ENCODE data around the gene PSMG3.
"Not testable (repeated sequence)": the region's sequence is repeated elsewhere in the genome, so short reads cannot be mapped to it uniquely, and the experiment has no call there.

The PSMG3 gene

DNA sequence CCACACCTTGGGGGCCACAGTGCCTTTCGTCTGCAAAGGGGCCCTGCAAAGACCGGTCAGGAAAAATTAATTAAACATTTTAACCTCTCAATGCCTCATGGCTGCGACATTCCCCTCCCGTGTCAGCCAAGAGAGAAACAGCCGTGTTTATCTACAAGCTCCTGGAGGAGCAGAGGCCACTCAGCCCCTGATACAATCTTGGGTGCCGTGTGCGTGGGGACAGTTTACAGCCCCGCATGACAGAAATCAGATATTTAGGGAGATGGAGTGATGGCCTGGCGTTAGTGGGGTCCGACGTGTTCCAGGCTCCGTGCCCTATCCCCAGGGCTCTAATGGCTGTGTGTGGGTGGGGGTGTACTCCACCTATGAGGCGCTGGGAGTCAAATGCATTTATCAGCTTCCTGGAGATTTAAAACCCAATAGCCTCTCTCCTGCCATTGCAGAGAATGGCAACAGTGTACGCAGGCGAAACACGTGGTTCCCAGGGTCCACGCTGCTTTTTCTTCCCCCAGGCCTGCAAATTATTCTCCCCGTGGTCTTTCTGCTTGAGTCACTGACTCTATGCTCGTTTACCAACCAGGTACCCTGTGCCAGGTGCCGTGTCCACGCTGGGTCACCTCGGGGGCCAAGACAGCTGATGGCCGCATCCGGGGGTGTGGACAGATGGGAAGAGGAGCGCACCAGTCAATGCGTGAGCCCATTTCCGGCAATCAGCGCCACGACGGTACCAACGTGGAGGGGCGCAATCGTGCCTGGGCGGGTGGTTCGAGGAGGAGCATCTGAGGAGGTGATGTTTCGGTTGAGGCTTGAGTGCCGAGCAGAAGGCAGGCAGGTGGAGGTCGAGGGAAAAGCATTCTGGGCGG is 26.6 kb upstream of the PSMG3 start:
- DNase-seq: no peak

DNA sequence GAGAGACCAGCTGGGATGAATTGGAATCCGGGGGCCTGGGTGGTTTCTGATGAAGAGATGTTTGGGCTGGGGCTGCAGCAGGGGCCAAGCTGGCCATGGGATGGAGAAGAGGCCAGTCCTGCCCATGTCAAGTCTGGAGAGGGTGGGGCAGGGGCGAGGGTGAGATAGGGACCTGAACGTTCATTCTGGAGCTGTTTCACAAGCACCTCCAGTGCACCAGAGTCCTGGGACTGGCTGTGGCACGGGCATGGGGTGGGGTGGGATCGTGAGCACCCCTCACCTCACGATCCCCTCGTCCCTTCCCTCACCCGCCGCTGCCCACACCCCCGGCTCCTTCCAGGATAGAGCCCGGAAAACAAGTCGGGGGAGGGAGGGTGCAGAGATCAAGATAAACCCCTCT is 25.8 kb upstream of the PSMG3 start:
- DNase-seq: no peak

DNA sequence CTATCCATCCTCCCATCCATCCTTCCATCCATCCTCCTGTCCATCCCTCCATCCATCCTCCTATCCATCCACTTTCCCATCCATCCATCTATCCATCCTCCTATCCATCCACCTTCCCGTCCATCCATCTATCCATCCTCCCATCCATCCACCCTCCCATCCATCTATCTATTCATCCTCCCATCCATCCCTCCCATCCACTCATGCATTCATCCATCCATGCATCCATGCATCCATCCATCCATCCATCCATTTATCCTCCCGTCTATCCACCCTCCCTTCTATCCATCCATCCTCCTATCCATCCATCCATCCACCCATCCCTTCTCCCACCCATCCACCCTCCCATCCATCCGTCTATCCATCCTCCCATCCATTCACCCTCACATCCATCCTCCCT is 25.2 kb upstream of the PSMG3 start:
- no peak for DNase-seq

DNA sequence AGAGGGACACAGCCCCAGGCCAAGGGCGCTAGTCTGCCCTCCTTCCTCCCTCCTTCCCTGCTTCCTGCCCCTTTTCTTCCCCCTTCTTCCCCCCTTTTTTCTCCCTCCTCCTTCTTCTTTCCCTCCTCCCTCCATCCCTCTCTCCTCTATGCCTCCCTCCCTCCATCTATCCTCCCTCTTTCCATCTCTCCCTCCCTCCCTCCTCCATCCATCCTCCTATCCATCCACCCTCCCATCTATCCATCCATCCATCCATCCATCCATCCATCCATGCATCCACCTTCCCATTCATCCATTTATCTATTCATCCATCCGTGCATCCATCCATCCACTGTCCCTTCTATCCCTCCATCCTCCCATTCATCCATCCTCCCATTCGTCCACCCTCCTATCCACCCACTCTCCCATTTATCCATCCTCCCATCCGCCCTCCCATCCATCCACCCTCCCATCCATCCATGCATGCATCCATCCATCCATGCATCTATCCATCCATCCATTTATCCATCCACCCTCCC is 24.1 kb upstream of the PSMG3 start:
- no peak for DNase-seq

DNA sequence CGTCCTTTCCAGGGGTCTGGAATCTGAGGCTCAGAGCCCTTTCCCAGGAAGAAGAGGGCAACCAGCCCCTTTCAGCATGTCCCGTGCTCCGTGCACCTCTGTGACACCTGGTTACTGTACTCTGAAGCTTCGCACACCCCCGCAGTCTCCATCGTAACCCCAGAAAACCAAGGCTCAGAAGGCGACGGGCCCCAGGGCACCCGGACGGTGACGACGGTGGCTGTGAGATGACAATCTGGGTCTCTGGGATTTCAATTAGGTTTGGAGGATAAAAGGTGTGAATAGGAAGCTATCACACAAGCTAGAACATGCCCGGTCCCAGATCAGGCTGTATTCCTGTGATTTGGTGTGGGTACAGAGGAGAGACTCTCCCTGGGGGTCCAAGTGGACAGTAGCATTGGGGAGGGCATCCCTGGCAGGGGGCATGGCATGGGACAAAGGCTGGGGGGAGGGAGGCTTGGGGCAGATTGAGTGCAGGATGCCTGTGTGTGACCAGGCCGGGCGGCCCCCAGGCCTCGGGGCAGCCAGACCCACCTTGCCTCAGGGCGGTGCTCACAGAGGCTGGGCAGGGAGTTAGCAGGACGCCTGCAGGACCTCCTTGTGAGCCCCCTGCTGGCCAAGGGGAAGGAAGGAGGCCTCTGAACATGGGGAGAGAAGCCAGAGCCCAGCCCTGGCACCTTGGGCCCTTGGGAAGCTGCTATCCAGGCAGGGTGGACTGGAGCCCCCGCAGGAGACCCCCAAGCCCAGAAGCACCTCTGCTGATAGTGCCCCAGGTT is 23.4 kb upstream of the PSMG3 start:
- DNase-seq: no peak

DNA sequence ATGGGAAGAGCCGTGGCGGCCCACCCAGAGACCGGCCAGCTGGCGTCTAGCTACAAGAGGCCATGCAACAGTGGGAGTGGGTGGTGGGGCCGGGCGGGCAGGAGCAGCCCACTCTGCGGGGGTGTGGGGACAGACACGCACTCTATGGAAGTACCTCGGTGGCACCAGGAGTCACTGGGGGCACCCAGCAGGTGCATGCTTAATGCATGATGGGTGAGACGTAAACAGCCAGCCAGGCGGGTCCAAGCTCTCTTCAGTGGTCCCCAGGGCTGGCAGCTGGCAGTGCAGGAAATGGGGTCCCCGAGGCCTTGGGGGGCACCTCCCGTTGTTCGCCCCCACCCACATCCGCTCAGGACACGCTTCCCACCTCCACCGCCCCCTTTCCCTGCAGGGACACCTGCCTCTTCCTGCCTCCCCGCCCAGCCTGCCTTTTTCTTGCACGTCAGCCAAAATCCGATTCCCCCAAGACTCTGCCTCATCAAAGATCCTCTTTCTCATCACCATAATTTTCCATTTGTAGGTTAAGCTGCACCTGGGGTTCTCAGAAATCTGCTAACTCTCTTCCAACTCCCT is 22.6 kb upstream of the PSMG3 start:
- no peak for DNase-seq

DNA sequence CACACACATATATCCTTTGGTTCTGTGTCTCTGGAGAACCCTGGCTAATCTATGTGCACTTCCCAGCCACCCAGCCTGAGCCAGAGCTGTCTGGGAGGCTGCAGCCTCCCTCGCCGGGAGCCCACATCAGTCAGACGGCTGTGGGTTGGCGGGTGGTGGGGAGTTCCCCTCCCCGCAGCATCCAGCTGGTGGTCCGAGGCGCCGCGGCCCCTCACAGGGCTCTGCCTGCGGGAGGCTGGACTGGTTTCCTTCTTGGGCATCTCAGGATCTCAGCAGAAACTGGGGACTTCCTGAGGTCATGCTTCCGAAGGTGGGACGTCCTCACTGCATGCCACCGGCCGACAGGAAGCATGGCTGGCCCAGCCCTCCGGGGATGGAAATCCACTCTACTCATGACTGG is 22.0 kb upstream of the PSMG3 start:
- no peak for DNase-seq

DNA sequence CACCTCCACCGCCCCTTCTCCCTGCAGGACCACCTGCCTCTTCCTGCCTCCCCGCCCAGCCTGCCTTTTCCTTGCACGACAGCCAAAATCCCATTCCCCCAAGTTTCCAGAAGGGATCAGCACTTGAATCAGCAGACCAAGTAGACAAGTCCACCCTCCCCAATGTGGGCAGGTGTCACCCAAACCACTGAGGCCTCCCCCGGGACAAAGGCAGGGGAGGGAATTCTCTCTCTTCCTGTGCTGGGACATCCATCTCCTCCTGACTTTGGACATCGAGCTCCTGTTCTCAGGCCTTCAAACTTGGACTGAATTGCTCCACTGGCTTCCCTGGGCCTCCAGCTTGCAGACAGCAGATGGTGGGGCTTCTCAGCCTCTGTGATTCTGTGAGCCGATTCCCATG is 21.6 kb upstream of the PSMG3 start:
- no peak for DNase-seq

DNA sequence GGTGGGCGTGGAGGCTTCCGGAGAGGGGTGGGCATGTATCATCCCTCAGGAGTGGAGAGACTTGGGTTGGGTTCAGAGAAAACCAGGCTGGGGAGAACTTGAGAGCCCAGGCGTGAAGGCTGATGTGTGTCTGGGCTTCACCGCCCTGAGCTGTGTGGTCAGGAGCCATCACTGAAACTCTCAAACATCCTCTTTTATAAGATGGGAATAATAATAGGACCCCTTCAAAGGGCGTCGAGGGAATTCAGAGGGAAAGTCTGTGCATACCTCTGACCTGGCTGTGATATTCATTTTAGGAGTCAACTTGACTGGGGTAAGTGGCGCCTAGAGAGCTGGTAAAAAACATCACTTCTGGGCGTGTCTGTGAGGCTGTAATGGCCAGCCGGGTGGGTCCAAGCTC is 21.1 kb upstream of the PSMG3 start:
- DNase-seq: no peak

DNA sequence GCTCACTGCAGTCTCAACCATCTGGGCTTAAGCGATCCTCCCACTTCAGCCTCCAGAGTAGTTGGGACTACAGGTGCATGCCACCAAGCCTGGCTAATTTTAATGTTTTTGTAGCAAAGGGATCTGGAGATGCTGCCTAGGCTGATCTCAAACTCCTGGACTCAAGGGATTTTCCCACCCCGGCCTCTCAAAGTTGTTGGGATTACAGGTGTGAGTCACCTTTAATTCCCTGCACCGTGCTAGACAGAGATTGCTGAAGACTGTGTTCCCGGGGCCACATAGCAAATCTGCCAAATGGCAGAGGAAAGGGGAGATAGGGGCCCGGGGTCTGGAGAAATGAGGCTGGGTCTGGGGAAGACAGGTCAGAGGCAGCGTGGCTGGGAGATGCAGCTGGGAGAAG is 20.6 kb upstream of the PSMG3 start:
- DNase-seq: no peak

DNA sequence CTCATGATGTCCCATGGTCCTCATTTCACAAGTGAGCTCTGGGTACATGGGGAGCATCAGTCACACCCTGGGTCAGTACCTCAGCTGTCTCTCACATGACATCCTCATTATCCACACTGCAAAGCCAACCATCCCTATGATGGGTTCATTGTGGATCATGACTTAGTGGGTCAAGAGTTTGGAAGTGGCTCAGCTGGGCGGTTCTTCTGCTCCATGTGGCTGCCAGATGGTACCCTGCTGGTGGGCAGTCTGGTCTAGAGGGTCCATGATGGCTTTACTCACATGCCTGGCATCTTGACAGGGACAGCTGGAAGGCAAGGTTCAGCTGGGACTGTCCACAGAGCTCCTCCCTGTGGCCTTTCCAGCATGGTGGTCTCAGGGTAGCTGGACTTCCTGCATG is 19.1 kb upstream of the PSMG3 start:
- no peak for DNase-seq

DNA sequence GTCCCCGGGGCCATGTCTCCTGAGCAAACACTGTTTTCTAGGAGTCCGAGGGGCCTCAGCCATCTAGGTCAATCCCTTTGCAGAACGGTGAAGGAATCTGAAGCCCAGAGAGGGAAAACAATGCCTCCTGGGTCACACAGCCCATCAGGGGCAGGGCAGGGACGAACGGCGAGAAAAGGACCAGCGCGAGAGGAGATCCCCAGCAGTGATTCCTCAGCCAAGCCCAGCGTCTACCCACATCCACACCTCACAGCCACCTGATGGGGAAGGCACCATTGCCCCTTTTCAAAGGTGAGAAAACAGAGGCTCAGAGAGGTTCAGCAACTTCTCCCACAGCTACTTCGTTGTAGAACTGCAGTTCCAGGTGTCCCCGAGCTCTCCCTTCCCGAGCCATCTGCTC is 17.9 kb upstream of the PSMG3 start:
- DNase-seq: no peak

DNA sequence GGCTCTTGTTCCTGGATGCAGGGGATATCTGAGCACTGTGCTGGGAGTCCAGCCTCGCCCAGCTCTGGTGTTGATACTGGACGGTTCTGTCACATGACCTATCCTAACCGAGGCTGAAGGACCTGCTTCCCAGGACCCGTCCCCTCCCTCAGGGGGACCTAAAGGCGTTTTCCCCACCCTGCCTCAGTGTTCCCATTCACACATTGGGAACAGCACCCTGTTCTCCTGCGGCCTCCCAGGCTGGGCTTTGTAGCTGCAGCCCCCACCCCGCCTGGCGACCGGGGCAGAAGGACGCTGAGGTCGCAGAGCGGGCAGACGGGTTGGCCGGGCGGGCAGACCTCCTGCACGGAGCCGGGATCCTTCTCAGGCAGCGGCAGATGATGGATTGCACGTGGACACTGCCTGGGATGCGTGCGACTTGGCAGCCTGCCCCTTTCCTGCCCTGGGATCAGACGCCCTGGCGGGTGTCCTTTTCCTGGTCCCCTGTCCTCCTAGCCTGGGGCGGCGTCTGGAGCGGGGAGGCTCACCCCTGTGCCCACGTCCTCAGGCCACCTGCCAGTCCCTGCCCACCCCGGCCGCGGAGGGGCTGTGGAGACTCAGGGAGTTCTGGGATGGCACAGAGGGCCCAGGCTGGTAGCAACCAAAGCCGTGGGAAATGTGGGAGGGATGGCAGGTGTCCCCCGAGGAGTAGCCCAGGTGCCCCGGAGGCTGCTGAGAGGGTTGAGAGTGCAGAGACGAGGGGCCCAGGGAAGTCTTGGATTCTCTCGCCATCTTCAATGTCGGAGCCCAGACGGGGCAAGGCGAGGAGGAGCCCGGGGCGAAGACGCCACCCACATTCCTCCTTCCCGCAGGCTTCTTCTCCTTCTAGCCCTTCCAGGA is 17.2 kb upstream of the PSMG3 start:
- no peak for DNase-seq

DNA sequence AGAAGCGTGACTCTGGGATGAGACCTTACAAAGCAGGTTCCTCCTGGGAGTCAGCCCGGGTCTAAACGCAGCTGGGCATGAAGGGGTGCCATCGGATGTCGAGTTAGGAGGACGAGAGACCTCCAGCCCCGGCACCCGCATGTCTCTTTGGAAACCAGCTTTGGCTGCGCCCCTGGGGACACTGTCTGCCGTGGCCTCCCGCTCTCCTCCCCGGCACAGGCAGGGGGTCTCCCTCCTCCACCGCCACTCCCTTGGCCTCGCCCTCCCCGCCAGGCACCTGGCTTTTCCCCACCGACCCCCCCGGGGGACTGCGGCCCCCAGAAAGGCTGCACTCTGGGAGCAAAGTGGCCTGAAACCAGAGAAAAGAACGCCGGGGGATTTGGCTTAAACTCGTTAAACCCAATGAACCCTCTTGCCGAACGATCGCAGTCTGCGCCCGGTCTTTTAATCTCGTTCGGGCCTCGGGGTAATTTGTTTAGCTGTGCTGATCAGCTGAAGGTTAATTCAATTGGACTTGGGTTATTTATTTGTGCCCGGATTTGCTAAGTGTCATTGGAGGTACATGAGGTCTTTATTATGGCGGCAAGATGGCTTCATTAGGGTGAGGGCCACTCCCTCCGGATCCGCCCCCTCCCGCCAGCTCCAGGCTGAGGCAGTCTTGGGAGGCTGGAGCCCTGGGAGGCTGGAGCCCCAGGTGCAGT is 16.4 kb upstream of the PSMG3 start:
- DNase-seq: no peak

DNA sequence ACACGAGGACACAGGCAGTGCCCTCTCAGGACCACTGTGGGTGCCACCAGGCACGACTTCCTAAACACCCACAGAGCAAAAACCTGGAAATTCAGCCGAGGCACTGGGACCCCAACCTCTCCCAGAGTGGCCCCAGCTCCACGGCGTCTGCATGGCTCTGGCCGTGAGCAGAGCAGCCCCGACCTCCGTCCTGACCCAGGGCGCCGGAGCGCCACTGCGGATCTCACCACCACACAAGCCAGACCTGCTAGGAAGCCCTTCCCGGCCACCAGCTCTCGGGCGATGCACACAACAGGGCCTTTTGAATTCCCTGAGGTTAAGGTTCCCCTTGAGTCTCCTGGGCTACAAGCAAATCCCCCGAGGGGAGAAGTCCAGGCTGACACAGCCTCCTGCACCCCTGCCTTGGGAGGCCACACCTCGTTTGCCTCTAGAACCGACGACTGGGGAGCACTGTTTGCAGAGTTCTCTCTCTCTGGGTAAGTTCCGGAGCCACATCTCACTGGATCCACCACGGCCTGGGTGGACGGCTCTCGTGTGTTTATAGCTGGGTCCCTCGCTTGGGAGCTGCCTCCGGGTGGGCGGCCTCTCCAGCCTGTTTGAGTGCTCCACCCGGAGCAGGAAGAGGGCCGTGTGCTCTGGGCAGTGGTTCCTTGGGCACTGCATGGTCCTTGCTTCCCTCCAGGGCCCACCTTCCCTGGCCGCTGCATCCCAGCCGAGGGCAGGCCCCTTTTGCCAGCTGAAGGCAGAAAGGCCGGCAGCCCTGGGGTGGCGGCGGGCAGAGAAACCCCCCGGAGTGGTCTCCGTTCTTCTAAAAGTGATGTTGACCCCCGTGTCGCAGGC is 15.5 kb upstream of the PSMG3 start:
- DNase-seq: no peak

DNA sequence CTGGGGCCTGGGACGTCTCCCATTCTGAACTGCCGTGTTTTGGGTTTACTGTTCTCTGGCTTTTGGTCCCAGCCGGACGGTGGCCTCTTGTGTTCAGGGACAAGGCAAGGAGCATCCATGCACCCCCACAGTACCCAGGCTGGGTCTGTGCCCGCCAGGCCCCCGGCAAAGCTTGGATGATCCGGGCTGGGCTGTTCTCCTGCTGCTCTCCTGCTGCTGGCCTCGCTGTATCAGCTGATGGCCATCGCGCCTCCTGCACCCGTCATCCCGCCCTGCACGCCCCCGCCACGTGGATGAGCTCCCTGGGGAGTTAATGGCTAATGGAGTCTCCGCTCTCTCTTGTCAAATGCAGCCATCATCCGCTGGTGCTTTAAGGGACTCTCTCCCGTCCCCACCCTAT is 14.9 kb upstream of the PSMG3 start:
- DNase-seq: no peak

DNA sequence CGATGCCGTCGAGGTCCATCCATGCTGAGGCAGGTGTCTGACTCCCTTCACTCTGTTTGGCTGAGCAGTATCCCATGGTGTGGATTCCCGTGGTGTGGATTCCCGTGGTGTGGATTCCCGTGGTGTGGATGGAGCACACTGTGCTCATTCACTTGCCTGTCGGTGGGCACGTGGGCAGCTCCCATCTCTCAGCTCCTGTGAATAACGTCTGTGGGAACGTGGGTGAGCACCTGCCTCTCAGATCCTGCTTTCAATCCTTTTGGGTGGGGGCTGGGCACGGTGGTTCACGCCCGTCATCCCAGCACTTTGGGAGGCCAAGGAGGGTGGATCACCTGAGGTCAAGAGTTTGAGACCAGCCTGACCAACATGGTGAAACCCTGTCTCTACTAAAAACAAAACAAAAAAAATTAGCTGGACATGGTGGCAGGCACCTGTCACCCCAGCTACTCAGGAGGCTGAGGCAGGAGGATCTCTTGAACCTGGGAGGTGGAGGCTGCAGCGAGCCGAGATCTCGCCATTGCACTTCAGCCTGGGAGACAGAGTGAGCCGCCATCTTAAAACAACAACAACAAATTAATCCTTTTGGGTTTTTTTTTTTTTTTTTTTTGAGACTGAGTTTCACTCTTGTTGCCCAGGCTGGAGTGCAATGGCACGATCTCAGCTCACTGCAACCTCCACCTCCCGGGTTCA is 13.6 kb upstream of the PSMG3 start:
- DNase-seq: not testable (repeated sequence)

DNA sequence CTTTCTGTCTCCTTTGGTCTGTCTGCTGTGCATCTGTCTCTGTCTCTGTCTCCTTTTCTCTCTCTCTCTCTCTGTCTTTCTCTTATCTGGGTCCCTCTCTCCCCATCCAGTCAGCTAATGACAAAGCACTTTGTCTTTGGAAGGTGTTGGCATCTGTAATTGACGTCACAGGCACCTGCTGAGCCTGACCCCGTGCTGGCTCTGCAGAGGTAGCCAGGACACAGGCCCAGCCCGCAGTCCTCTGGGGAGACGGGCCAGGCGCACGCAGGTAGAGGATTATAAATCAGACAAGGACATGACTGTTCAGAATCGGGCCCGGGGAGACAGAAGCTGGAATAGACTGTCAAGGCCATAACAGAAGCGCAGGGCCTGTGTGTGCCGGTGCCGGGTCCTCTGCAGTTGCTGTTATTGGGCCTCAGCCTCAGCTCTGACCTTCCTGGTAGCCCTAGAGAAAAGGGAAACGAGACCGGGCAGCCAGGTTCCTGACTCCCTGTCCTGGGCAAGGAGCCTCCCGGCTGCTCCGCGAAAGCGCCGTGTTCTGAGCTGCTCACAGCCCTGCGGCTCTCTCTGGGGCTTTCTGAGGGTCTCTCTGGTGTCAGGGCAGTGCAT is 10.7 kb upstream of the PSMG3 start:
- no peak for DNase-seq

DNA sequence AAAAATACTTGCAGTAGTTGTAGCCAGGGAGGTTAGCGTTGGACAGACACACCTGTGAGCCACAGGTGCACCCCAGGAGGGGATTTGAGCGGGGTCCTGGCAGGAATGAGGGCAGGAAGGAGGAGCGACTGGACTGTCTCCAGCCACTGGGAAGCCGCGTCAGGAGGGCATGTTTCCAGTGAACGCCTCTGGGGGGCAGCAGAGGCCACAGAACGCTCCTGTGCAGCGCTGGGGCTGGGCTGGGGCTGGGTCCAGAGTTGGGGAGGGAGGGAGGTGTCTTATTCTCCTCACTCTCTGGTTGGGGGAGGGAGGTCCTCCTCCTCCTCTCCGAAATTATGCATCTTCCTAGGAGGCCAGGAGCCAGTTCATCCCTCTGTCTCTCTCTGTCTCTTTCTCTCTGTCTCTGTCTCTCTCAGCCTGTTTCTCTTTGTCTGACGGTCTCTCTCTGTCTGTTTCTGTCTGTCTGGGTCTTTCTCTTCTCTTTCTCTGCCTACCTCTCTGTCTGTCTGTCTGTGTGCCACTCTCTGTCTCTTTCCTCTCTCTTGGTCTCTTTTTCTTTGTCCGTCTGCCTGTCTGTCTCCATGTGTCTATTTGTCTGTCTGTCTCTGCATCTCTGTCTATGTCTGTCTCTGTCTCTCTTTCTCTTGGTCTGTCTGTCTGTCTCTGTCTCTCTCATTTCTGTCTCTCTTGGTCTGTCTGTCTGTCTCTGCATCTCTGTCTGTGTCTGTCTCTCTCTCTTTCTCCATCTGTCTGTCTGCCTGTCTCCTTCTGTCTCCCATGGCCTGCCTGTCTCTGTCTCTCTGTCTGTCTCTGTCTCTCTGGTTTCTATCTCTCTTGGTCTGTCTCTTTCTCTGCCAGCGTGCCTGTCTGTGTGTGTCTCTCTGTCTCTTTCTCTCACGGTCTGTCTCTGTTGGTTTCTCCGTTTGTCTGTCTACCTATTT is 9.9 kb upstream of the PSMG3 start:
- DNase-seq: peak; percentile 34 to 39

All from AML-193 (cell line).